GM23338 (cell line): ENCODE measurements around the gene EXOC2. TPM values are rescaled to one million over a fixed set of nuclear protein-coding genes. Genes with fewer than 3 reads are reported as not detected.

Source experiments
- ATAC-seq: fragments of 200-7000 bp; cut with Tn5 transposase; 3 replicates; pipeline ENCODE4 v1.9.1; 2020
- DNase-seq: peaks from one replicate; pipeline ENCODE4 v3.0.0-alpha.2; 2015; ENCODE audit warnings: low spot score
- H2AFZ ChIP-seq: fragments of 200-600 bp; sonication (generic); 2 replicates; pipeline ENCODE4 v1.8.0; 2016; ENCODE audit warnings: antibody characterized with exemption, mild to moderate bottlenecking, moderate library complexity
- H3F3A ChIP-seq: fragments of 200-600 bp; sonication (generic); replicated peaks from 2 replicates; pipeline ENCODE4 v1.8.0; 2017; ENCODE audit warnings: antibody characterized with exemption, mixed run types, low read depth
- H3K27ac ChIP-seq: fragments of 200-600 bp; sonication (generic); 2 replicates; pipeline ENCODE4 v1.6.1; 2016; ENCODE audit warnings: low read depth
- H3K27me3 ChIP-seq: fragments of 200-600 bp; sonication (generic); 2 replicates; pipeline ENCODE4 v1.8.0; 2016; ENCODE audit warnings: mild to moderate bottlenecking, mixed run types, moderate library complexity; ENCODE audit not compliant: insufficient read depth
- H3K36me3 ChIP-seq: fragments of 200-600 bp; sonication (generic); 2 replicates; pipeline ENCODE4 v1.8.0; 2016; ENCODE audit warnings: mild to moderate bottlenecking; ENCODE audit not compliant: insufficient read depth
- H3K4me1 ChIP-seq: fragments of 200-600 bp; sonication (generic); 2 replicates; pipeline ENCODE4 v1.8.0; 2016; ENCODE audit warnings: mild to moderate bottlenecking, moderate library complexity; ENCODE audit not compliant: insufficient read depth
- H3K4me2 ChIP-seq: fragments of 200-600 bp; sonication (generic); 2 replicates; pipeline ENCODE4 v1.7.1; 2017; ENCODE audit warnings: mixed run types
- H3K4me3 ChIP-seq: fragments of 200-600 bp; sonication (generic); 2 replicates; pipeline ENCODE4 v1.6.1; 2016; ENCODE audit warnings: mixed run types
- H3K79me2 ChIP-seq: fragments of 200-600 bp; sonication (generic); replicated peaks from 2 replicates; pipeline ENCODE4 v1.8.0; 2017; ENCODE audit warnings: mild to moderate bottlenecking; ENCODE audit not compliant: insufficient read depth
- H3K9me2 ChIP-seq: fragments of 200-600 bp; sonication (generic); 2 replicates; pipeline ENCODE4 v1.8.0; 2017; ENCODE audit not compliant: insufficient read depth
- H4K20me1 ChIP-seq: fragments of 200-600 bp; sonication (generic); replicated peaks from 2 replicates; pipeline ENCODE4 v1.8.0; 2017; ENCODE audit warnings: mild to moderate bottlenecking; ENCODE audit not compliant: insufficient read depth
- H3K27ac Mint-ChIP-seq: 2 replicates; pipeline ENCODE4 v1.8.0; 2020; ENCODE audit warnings: inconsistent platforms, mild to moderate bottlenecking, moderate library complexity, mixed read lengths
- H3K27me3 Mint-ChIP-seq: 3 replicates; pipeline ENCODE4 v1.8.0; 2022; ENCODE audit warnings: low read depth, mild to moderate bottlenecking, moderate library complexity, mixed read lengths, inconsistent platforms; ENCODE audit not compliant: insufficient read depth, poor library complexity
- H3K36me3 Mint-ChIP-seq: 3 replicates; pipeline ENCODE4 v1.8.0; 2021; ENCODE audit warnings: low read depth, mild to moderate bottlenecking, inconsistent platforms, moderate library complexity, mixed read lengths
- H3K4me1 Mint-ChIP-seq: 3 replicates; pipeline ENCODE4 v1.8.0; 2020; ENCODE audit warnings: mild to moderate bottlenecking, inconsistent platforms, mixed read lengths
- H3K4me3 Mint-ChIP-seq: 3 replicates; pipeline ENCODE4 v1.8.0; 2021; ENCODE audit warnings: moderate library complexity, mild to moderate bottlenecking, inconsistent platforms, mixed read lengths
- H3K9me3 Mint-ChIP-seq: 3 replicates; pipeline ENCODE4 v1.8.0; 2020; ENCODE audit warnings: moderate library complexity, mild to moderate bottlenecking, inconsistent platforms, mixed read lengths
- CREB1 ChIP-seq: fragments of 250-450 bp; sonication (Bioruptor Pico); IDR thresholded peaks from 2 replicates; pipeline ENCODE4 v1.5.0; 2020; ENCODE audit warnings: low read depth, mild to moderate bottlenecking, moderate library complexity
- CTCF ChIP-seq, 2 experiments: fragments of 200-600 bp in 1 of 2; sonication (generic) in 1 of 2; conservative IDR thresholded peaks; 2 replicates each; pipeline versions ENCODE4 v1.5.1 to v1.6.1; 2016 to 2017; ENCODE audit warnings: antibody characterized with exemption in 2 of 2, low read depth in 2 of 2, mild to moderate bottlenecking in 2 of 2, moderate library complexity in 1 of 2
- ETS1 ChIP-seq: IDR thresholded peaks from 2 replicates; pipeline ENCODE4 v1.6.1; 2016; ENCODE audit warnings: antibody characterized with exemption
- EZH2 ChIP-seq: fragments of 200-600 bp; sonication (generic); IDR thresholded peaks from one replicate; pipeline ENCODE4 v1.8.0; 2017; ENCODE audit warnings: antibody characterized with exemption, mild to moderate bottlenecking, low read depth; ENCODE audit not compliant: unreplicated experiment
- EZH2phosphoT487 ChIP-seq: fragments of 200-600 bp; sonication (generic); IDR thresholded peaks from one replicate; pipeline ENCODE4 v1.8.1; 2018; ENCODE audit warnings: antibody characterized with exemption; ENCODE audit not compliant: unreplicated experiment
- JUNB ChIP-seq: IDR thresholded peaks from one replicate; pipeline ENCODE4 v1.6.1; 2016; ENCODE audit warnings: antibody characterized with exemption; ENCODE audit not compliant: unreplicated experiment
- NANOG ChIP-seq: IDR thresholded peaks from 2 replicates; pipeline ENCODE4 v1.6.1; 2016; ENCODE audit warnings: antibody characterized with exemption, borderline replicate concordance
- POLR2AphosphoS5 ChIP-seq: IDR thresholded peaks from 2 replicates; pipeline ENCODE4 v1.6.1; 2016; ENCODE audit warnings: antibody characterized with exemption, low read depth
- STAT1 ChIP-seq: IDR thresholded peaks from one replicate; pipeline ENCODE4 v1.6.1; 2016; ENCODE audit warnings: antibody characterized with exemption; ENCODE audit not compliant: unreplicated experiment
- ZNF114 ChIP-seq: fragments of 250-450 bp; sonication (Bioruptor Pico); IDR thresholded peaks from 2 replicates; pipeline ENCODE4 v1.5.0; 2020; ENCODE audit warnings: mild to moderate bottlenecking, moderate library complexity
- ZNF331 ChIP-seq: fragments of 250-450 bp; sonication (Bioruptor Pico); IDR thresholded peaks from 2 replicates; pipeline ENCODE4 v1.5.0; 2020; ENCODE audit warnings: low read depth, mild to moderate bottlenecking, moderate library complexity
- polyA plus RNA-seq: library from polyadenylated mRNA; unstranded; fragments of >200 nt; fragmentation: Nextera tagmentation; extraction: Ambion mirVana; gene quantifications from 2 replicates; pipeline ENCODE4 v1.2.1, GENCODE V29; 2016
- total RNA-seq: library from RNA; depleted of rRNA; stranded (reverse); fragments of >200 nt; shearing (Covaris generic); gene quantifications from 2 replicates; pipeline ENCODE4 v1.2.3, GENCODE V29; 2014
- TF ChIP-seq, protein P1 (sequence below): IDR thresholded peaks from one replicate; pipeline ENCODE4 v1.6.1; 2018; ENCODE audit warnings: antibody characterized with exemption; ENCODE audit not compliant: unreplicated experiment
- TF ChIP-seq, protein P2 (sequence below): fragments of 250-450 bp; sonication (Bioruptor Pico); IDR thresholded peaks from 2 replicates; pipeline ENCODE4 v1.5.0; 2020; ENCODE audit warnings: mild to moderate bottlenecking, moderate library complexity

EXOC2 gene
- total and polyA plus RNA-seq, 2 experiments from 2014 or later = 28.7 to 93.6 TPM

DNA sequence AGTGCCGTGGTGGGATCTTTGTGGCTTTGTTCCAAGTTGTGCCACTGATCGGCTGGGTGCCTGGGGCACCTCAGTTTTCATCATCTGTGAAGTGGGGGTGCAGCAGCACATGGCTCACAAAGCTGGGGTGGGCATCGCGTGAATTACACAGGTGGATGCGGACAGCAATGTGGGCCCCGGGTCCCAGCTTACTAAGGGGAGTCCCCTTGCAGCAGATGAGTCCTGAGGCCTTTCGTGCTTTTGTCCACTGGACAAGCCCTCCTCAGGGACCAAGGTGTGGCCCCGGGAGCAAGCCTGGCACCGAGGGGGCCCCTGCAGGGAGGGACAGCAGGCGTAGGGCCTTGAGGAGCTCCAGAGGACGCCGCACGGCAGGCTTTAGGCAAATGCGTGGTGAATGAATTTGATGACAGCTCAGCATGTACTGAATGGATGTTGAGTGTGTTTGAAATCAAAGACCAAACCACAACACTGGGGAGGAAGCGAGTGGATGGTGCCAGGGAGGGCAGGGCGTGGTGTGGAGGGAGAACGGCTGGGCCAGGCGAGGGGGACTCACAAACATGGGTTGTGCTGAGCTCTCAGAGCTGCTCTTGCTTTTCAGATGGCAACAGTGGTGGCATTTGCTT is 248.2 kb downstream of the EXOC2 start:
- Histone ChIP-seq H2AFZ (no peak overlapping the region), H3K27me3 (no peaks in the 10 kb centered on the region), H3K4me2 (no peak overlapping the region), H3K36me3 (no peaks in the 10 kb centered on the region), H3K4me3 (no peak overlapping the region), H4K20me1 (no peaks in the 10 kb centered on the region), H3F3A (no peaks in the 10 kb centered on the region), H3K27ac (no peak overlapping the region), H3K79me2 (no peaks in the 10 kb centered on the region), H3K4me1 (no peaks in the 10 kb centered on the region), H3K9me2 (no peaks in the 10 kb centered on the region)
- H3K27ac Mint-ChIP-seq = no peak overlapping the region
- H3K27me3 Mint-ChIP-seq = peaks cover 6% of the 10 kb centered on the region
- H3K4me1 Mint-ChIP-seq = peaks cover 6% of the 10 kb centered on the region; the same call in 2 of the 3 replicates
- H3K4me3 Mint-ChIP-seq = no peak overlapping the region
- peaks cover 14% of the 10 kb centered on the region for H3K36me3 Mint-ChIP-seq
- no peak for TF ChIP-seq ETS1
- TF ChIP-seq POLR2AphosphoS5 = no peak
- TF ChIP-seq, protein P1, sequence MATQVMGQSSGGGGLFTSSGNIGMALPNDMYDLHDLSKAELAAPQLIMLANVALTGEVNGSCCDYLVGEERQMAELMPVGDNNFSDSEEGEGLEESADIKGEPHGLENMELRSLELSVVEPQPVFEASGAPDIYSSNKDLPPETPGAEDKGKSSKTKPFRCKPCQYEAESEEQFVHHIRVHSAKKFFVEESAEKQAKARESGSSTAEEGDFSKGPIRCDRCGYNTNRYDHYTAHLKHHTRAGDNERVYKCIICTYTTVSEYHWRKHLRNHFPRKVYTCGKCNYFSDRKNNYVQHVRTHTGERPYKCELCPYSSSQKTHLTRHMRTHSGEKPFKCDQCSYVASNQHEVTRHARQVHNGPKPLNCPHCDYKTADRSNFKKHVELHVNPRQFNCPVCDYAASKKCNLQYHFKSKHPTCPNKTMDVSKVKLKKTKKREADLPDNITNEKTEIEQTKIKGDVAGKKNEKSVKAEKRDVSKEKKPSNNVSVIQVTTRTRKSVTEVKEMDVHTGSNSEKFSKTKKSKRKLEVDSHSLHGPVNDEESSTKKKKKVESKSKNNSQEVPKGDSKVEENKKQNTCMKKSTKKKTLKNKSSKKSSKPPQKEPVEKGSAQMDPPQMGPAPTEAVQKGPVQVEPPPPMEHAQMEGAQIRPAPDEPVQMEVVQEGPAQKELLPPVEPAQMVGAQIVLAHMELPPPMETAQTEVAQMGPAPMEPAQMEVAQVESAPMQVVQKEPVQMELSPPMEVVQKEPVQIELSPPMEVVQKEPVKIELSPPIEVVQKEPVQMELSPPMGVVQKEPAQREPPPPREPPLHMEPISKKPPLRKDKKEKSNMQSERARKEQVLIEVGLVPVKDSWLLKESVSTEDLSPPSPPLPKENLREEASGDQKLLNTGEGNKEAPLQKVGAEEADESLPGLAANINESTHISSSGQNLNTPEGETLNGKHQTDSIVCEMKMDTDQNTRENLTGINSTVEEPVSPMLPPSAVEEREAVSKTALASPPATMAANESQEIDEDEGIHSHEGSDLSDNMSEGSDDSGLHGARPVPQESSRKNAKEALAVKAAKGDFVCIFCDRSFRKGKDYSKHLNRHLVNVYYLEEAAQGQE = no peak
- TF ChIP-seq ZNF114 (CRISPR knock-in tag) = no peak
- TF ChIP-seq NANOG = no peak
- TF ChIP-seq JUNB = no peak
- no peak for TF ChIP-seq CREB1 (CRISPR knock-in tag)
- no peak for TF ChIP-seq EZH2phosphoT487
- no peak for TF ChIP-seq ZNF331 (CRISPR knock-in tag)
- TF ChIP-seq CTCF (conservative IDR thresholded peaks at IDR 0.05; ENCODE audit: low read depth in 2 of 2) = no peak
- no peak for TF ChIP-seq EZH2
- TF ChIP-seq, protein P2, sequence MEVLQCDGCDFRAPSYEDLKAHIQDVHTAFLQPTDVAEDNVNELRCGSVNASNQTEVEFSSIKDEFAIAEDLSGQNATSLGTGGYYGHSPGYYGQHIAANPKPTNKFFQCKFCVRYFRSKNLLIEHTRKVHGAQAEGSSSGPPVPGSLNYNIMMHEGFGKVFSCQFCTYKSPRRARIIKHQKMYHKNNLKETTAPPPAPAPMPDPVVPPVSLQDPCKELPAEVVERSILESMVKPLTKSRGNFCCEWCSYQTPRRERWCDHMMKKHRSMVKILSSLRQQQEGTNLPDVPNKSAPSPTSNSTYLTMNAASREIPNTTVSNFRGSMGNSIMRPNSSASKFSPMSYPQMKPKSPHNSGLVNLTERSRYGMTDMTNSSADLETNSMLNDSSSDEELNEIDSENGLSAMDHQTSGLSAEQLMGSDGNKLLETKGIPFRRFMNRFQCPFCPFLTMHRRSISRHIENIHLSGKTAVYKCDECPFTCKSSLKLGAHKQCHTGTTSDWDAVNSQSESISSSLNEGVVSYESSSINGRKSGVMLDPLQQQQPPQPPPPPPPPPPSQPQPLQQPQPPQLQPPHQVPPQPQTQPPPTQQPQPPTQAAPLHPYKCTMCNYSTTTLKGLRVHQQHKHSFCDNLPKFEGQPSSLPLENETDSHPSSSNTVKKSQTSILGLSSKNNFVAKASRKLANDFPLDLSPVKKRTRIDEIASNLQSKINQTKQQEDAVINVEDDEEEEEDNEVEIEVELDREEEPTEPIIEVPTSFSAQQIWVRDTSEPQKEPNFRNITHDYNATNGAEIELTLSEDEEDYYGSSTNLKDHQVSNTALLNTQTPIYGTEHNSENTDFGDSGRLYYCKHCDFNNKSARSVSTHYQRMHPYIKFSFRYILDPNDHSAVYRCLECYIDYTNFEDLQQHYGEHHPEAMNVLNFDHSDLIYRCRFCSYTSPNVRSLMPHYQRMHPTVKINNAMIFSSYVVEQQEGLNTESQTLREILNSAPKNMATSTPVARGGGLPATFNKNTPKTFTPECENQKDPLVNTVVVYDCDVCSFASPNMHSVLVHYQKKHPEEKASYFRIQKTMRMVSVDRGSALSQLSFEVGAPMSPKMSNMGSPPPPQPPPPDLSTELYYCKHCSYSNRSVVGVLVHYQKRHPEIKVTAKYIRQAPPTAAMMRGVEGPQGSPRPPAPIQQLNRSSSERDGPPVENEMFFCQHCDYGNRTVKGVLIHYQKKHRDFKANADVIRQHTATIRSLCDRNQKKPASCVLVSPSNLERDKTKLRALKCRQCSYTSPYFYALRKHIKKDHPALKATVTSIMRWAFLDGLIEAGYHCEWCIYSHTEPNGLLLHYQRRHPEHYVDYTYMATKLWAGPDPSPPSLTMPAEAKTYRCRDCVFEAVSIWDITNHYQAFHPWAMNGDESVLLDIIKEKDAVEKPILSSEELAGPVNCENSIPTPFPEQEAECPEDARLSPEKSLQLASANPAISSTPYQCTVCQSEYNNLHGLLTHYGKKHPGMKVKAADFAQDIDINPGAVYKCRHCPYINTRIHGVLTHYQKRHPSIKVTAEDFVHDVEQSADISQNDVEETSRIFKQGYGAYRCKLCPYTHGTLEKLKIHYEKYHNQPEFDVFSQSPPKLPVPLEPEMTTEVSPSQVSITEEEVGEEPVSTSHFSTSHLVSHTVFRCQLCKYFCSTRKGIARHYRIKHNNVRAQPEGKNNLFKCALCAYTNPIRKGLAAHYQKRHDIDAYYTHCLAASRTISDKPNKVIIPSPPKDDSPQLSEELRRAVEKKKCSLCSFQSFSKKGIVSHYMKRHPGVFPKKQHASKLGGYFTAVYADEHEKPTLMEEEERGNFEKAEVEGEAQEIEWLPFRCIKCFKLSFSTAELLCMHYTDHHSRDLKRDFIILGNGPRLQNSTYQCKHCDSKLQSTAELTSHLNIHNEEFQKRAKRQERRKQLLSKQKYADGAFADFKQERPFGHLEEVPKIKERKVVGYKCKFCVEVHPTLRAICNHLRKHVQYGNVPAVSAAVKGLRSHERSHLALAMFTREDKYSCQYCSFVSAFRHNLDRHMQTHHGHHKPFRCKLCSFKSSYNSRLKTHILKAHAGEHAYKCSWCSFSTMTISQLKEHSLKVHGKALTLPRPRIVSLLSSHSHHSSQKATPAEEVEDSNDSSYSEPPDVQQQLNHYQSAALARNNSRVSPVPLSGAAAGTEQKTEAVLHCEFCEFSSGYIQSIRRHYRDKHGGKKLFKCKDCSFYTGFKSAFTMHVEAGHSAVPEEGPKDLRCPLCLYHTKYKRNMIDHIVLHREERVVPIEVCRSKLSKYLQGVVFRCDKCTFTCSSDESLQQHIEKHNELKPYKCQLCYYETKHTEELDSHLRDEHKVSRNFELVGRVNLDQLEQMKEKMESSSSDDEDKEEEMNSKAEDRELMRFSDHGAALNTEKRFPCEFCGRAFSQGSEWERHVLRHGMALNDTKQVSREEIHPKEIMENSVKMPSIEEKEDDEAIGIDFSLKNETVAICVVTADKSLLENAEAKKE (CRISPR knock-in tag) = no peak
- TF ChIP-seq STAT1 = no peak
- no peak for ATAC-seq
- H3K9me3 Mint-ChIP-seq = peaks cover 20% of the 10 kb centered on the region
- no peak for DNase-seq
